Measurements from ENCODE around the gene AACS. TPM values are rescaled to one million over a fixed set of nuclear protein-coding genes. Genes with fewer than 3 reads are reported as not detected.
"Not testable (repeated sequence)": the region's sequence is repeated elsewhere in the genome, so short reads cannot be mapped to it uniquely, and the experiment has no call there.

Gene AACS
- total and polyA plus RNA-seq, 4 donors = 19.8 to 37.0 (median 24.5) TPM

DNA sequence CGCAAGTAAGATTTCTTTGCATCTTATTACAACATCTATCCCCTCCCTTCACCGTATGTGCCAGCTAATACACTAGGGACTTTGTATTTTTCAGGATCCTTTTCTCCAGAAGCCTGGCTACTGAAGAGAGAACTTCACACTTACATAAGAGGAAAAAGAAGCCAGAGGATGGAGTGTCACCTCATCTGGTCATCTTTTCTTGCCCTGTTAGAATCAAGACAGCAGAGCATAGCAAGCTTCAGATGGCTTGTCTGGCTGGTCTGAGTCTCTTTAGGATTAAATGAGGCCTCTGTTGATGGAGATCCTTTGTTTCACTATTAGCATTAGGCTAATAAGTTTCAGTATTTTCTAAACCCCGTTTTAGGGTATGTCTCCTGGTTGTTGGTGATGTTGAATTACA lies 14.4 kb upstream of the AACS start:
- no peaks in the 10 kb centered on the region for H3K36me3 ChIP-seq (ENCODE audit: control insufficient read depth, insufficient read depth, low read length)
- 71% methylated on average over 1 of the region's 3 CpGs for WGBS (ENCODE audit: insufficient coverage)
- H3K27me3 ChIP-seq (ENCODE audit: control insufficient read depth, insufficient read depth, low read length) = no peaks in the 10 kb centered on the region
- H3K27ac ChIP-seq (ENCODE audit: low read depth, low read length) = no peak overlapping the region
- no peaks in the 10 kb centered on the region for H3K9me3 ChIP-seq (ENCODE audit: control insufficient read depth, insufficient read depth, low read length)
- DNase-seq (ENCODE audit: low read depth in 4 of 6, low spot score in 6 of 6) = no peak
- peaks cover 16% of the 10 kb centered on the region for H3K4me1 ChIP-seq (ENCODE audit: control insufficient read depth, insufficient read depth, low read length)
- H3K4me3 ChIP-seq (ENCODE audit: low read depth, low read length) = no peak overlapping the region

- no peaks in the 10 kb centered on the region for H3K36me3 ChIP-seq (ENCODE audit: control insufficient read depth, insufficient read depth, low read length)
- 86% methylated on average over 6 of the region's 8 CpGs for WGBS (ENCODE audit: insufficient coverage)
- no peak overlapping the region for H3K4me3 ChIP-seq (ENCODE audit: low read depth, low read length)
- no peaks in the 10 kb centered on the region for H3K27me3 ChIP-seq (ENCODE audit: control insufficient read depth, insufficient read depth, low read length)
- H3K9me3 ChIP-seq (ENCODE audit: control insufficient read depth, insufficient read depth, low read length) = no peaks in the 10 kb centered on the region
- no peak overlapping the region for H3K27ac ChIP-seq (ENCODE audit: low read depth, low read length)
- H3K4me1 ChIP-seq (ENCODE audit: control insufficient read depth, insufficient read depth, low read length) = peaks cover 14% of the 10 kb centered on the region
- no peak for DNase-seq (ENCODE audit: low read depth in 4 of 6, low spot score in 6 of 6)
Observed at GRCh38 chr12:125053821-125054220, 11.4 kb upstream of the AACS start.

DNA sequence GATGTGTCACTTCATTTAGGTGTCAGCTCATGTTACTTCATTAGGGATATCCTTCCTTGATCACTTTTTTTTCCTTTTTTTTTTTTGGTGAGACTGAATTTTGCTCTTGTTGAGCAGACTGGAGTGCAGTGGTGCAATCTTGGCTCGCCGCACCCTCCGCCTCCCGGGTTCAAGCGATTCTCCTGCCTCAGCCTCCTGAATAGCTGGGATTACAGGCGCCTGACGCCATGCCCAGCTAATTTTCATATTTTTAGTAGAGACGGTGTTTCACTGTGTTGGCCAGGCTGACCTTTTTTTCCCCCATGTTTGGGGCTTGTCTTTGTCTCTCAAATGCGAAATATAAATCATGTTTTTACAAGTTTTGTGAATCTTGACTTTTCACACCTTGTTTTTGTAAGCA lies 9.6 kb upstream of the AACS start:
- DNase-seq (ENCODE audit: low read depth in 4 of 6, low spot score in 6 of 6) = no peak
- Histone ChIP-seq H3K9me3 (ENCODE audit: control insufficient read depth, insufficient read depth, low read length) (no peaks in the 10 kb centered on the region), H3K27me3 (ENCODE audit: control insufficient read depth, insufficient read depth, low read length) (no peaks in the 10 kb centered on the region), H3K4me1 (ENCODE audit: control insufficient read depth, insufficient read depth, low read length) (no peaks in the 10 kb centered on the region), H3K4me3 (ENCODE audit: low read depth, low read length) (no peak overlapping the region), H3K36me3 (ENCODE audit: control insufficient read depth, insufficient read depth, low read length) (no peaks in the 10 kb centered on the region), H3K27ac (ENCODE audit: low read depth, low read length) (no peak overlapping the region)
- WGBS (ENCODE audit: insufficient coverage) = 89% methylated on average over 5 of the region's 9 CpGs

DNA sequence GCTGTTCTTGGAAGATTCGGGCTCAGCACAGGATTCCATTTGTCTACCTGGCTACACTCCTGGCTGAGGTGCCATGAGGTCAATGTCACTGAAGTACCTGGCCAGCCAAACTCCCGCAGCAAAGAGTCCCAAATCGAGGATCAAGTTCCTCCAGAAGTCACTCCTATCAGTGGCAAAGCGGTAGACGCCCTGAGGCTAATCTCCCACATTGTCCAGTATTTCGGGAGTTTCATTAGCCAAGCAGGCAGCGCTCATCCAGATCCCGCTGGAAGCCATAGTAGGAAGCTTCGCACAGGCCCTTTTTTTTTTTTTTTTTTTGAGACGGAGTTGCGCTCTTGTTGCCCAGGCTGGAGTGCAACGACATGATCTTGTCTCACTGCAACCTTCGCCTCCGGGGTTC lies 8.9 kb upstream of the AACS start:
- no peak for DNase-seq (ENCODE audit: low read depth in 4 of 6, low spot score in 6 of 6)
- Histone ChIP-seq H3K9me3 (ENCODE audit: control insufficient read depth, insufficient read depth, low read length) (no peaks in the 10 kb centered on the region), H3K4me1 (ENCODE audit: control insufficient read depth, insufficient read depth, low read length) (no peaks in the 10 kb centered on the region), H3K27ac (ENCODE audit: low read depth, low read length) (no peak overlapping the region), H3K27me3 (ENCODE audit: control insufficient read depth, insufficient read depth, low read length) (no peaks in the 10 kb centered on the region), H3K36me3 (ENCODE audit: control insufficient read depth, insufficient read depth, low read length) (no peaks in the 10 kb centered on the region), H3K4me3 (ENCODE audit: low read depth, low read length) (no peak overlapping the region)
- 89% methylated on average over 14 of the region's 14 CpGs for WGBS (ENCODE audit: insufficient coverage)

DNA sequence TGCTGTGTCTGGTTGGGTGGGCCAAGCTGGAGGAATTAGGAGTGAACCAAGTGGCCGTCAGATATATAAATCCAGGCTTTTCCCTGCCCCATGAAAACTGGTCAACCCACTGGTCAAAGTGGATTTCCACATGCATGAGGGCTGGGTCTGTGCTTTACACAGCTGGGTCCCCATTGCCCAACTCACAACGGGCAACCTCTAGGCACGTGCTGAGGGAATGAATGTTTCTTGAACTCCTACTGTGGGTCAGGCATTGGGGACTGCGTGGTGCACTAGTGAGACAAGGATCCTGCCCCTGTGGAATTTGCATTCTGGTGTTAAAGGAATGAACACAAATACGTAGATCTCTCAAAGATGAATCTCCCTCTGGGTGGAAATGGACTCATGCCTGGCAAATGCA lies 7.5 kb upstream of the AACS start:
- no peak overlapping the region for H3K27ac ChIP-seq (ENCODE audit: low read depth, low read length)
- WGBS (ENCODE audit: insufficient coverage) = 92% methylated on average over 4 of the region's 5 CpGs
- DNase-seq (ENCODE audit: low read depth in 4 of 6, low spot score in 6 of 6) = no peak

DNA sequence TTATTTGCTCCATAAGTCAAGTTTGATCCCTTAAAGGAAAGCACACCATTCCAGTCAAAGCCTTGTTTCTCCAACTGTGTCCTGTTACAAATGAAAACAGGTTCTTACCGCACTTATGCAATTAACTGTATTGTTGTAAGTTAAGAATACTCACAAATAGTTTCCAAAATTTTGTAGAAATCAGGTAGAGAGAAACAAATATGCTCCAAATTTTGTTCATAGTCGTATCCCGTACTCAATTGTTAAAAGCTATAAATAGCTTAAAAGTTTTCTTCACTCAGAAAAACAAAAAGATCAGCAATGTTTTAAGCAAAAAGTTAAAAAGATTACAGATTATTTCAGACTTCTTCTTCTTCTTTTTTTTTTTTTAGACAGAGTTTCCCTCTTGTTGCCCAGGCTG lies 4.0 kb upstream of the AACS start:
- Histone ChIP-seq H3K4me1 (ENCODE audit: control insufficient read depth, insufficient read depth, low read length) (peaks cover 7% of the 10 kb centered on the region), H3K36me3 (ENCODE audit: control insufficient read depth, insufficient read depth, low read length) (no peaks in the 10 kb centered on the region), H3K9me3 (ENCODE audit: control insufficient read depth, insufficient read depth, low read length) (no peaks in the 10 kb centered on the region), H3K4me3 (ENCODE audit: low read depth, low read length) (no peak overlapping the region), H3K27ac (ENCODE audit: low read depth, low read length) (no peak overlapping the region), H3K27me3 (ENCODE audit: control insufficient read depth, insufficient read depth, low read length) (no peaks in the 10 kb centered on the region)
- no CpG with 5 or more reads among the region's 3 CpGs for WGBS (ENCODE audit: insufficient coverage)
- DNase-seq (ENCODE audit: low read depth in 4 of 6, low spot score in 6 of 6) = no peak

More for the DNA sequence above, 7.5 kb upstream of the AACS start:
- Histone ChIP-seq H3K36me3 (ENCODE audit: control insufficient read depth, insufficient read depth, low read length) (no peaks in the 10 kb centered on the region), H3K4me3 (ENCODE audit: low read depth, low read length) (no peak overlapping the region), H3K27me3 (ENCODE audit: control insufficient read depth, insufficient read depth, low read length) (no peaks in the 10 kb centered on the region), H3K9me3 (ENCODE audit: control insufficient read depth, insufficient read depth, low read length) (no peaks in the 10 kb centered on the region), H3K4me1 (ENCODE audit: control insufficient read depth, insufficient read depth, low read length) (no peaks in the 10 kb centered on the region)

GRCh38 chr12:125063522-125063921 lies 1.7 kb upstream of the AACS start:
- H3K27me3 ChIP-seq (ENCODE audit: control insufficient read depth, insufficient read depth, low read length); H3K27ac ChIP-seq (ENCODE audit: low read depth, low read length); H3K4me3 ChIP-seq (ENCODE audit: low read depth, low read length); DNase-seq (ENCODE audit: low read depth in 4 of 6, low spot score in 6 of 6); H3K36me3 ChIP-seq (ENCODE audit: control insufficient read depth, insufficient read depth, low read length); H3K9me3 ChIP-seq (ENCODE audit: control insufficient read depth, insufficient read depth, low read length): not testable (repeated sequence)
- no CpG with 5 or more reads among the region's 4 CpGs for WGBS (ENCODE audit: insufficient coverage)
- H3K4me1 ChIP-seq (ENCODE audit: control insufficient read depth, insufficient read depth, low read length) = peaks cover 20% of the 10 kb centered on the region

DNA sequence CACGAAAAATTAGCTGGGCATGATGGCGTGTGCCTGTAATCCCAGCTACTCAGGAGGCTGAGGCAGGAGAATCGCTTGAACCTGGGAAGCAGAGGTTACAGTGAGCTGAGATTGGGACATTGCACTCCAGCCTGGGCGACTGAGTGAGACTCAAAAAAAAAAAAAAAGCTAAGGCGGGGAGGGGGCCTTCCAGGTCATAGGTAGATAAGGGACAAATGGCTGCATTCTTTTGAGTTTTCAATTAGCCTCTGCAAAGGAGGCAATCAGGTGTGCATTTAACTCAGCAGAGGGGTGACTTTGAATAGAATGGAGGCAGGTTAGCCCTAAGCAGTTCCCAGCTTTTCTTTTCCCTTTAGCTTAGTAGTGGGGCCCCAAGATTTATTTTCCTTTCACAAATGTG lies 743 bp upstream of the AACS start:
- no peak for DNase-seq (ENCODE audit: low read depth in 4 of 6, low spot score in 6 of 6)
- no peaks in the 10 kb centered on the region for H3K9me3 ChIP-seq (ENCODE audit: control insufficient read depth, insufficient read depth, low read length)
- H3K27me3 ChIP-seq (ENCODE audit: control insufficient read depth, insufficient read depth, low read length) = no peaks in the 10 kb centered on the region
- no peak overlapping the region for H3K27ac ChIP-seq (ENCODE audit: low read depth, low read length)
- H3K4me1 ChIP-seq (ENCODE audit: control insufficient read depth, insufficient read depth, low read length) = peaks cover 27% of the 10 kb centered on the region
- H3K4me3 ChIP-seq (ENCODE audit: low read depth, low read length) = peak overlapping the region; percentile 63
- peaks cover 8% of the 10 kb centered on the region for H3K36me3 ChIP-seq (ENCODE audit: control insufficient read depth, insufficient read depth, low read length)
- 45% methylated on average over 3 of the region's 5 CpGs for WGBS (ENCODE audit: insufficient coverage)

GRCh38 chr12:125065919-125066570 lies 810 bp downstream of the AACS start:
- Histone ChIP-seq H3K4me3 (ENCODE audit: low read depth, low read length) (peak overlapping the region; percentile 62), H3K4me1 (ENCODE audit: control insufficient read depth, insufficient read depth, low read length) (peaks cover 33% of the 10 kb centered on the region), H3K27ac (ENCODE audit: low read depth, low read length) (no peak overlapping the region), H3K36me3 (ENCODE audit: control insufficient read depth, insufficient read depth, low read length) (peaks cover 12% of the 10 kb centered on the region), H3K27me3 (ENCODE audit: control insufficient read depth, insufficient read depth, low read length) (no peaks in the 10 kb centered on the region), H3K9me3 (ENCODE audit: control insufficient read depth, insufficient read depth, low read length) (no peaks in the 10 kb centered on the region)
- no peak for DNase-seq (ENCODE audit: low read depth in 4 of 6, low spot score in 6 of 6)
- 22% methylated on average over 11 of the region's 18 CpGs for WGBS (ENCODE audit: insufficient coverage)

GRCh38 chr12:125068391-125068790 lies 3.2 kb downstream of the AACS start:
- Histone ChIP-seq H3K4me1 (ENCODE audit: control insufficient read depth, insufficient read depth, low read length) (peaks cover 33% of the 10 kb centered on the region), H3K27ac (ENCODE audit: low read depth, low read length) (no peak overlapping the region), H3K36me3 (ENCODE audit: control insufficient read depth, insufficient read depth, low read length) (peaks cover 17% of the 10 kb centered on the region), H3K4me3 (ENCODE audit: low read depth, low read length) (no peak overlapping the region), H3K27me3 (ENCODE audit: control insufficient read depth, insufficient read depth, low read length) (no peaks in the 10 kb centered on the region), H3K9me3 (ENCODE audit: control insufficient read depth, insufficient read depth, low read length) (no peaks in the 10 kb centered on the region)
- WGBS (ENCODE audit: insufficient coverage) = 96% methylated on average over 4 of the region's 6 CpGs
- DNase-seq (ENCODE audit: low read depth in 4 of 6, low spot score in 6 of 6) = no peak

All from spinal cord (tissue), 10 donors.